ENCODE results near the gene GNPTAB.

GNPTAB gene

GRCh38 chr12:101830367-101831325 is at the start of gene GNPTAB:
GNPTAB (minus strand) TSS chr12:101830959; CDS start chr12:101830675, 284 bp downstream.
- POLR2A ChIA-PET (ENCODE audit: low non-redundant PET), result interaction anchor here (0.6 kb wide), 1 partner anchor 36 kb away, joined by 3 read pairs; no protein-coding TSS in a partner anchor

GRCh38 chr12:101878243-101878821 is 47.6 kb upstream of the GNPTAB start:
- no peak for TF ChIP-seq CTCF (conservative IDR thresholded peaks at IDR 0.05; ENCODE audit: low read depth)
- CTCF ChIA-PET, result interaction anchor here (0.6 kb wide), 1 partner anchor 354 kb away, joined by 4 read pairs; no protein-coding TSS in a partner anchor
- POLR2A ChIA-PET (ENCODE audit: low non-redundant PET), result no interaction called here
- H3K27ac ChIP-seq, result peak overlapping the region; percentile 90
- no peak for DNase-seq (ENCODE audit: low spot score)

More at GRCh38 chr12:101830367-101831325, at the start of gene GNPTAB:
- DNase-seq (ENCODE audit: low spot score), result peak; percentile 99
- H3K27ac ChIP-seq, result peak within 1 kb of the TSS; percentile 70
- peak; percentile 96 for TF ChIP-seq CTCF (conservative IDR thresholded peaks at IDR 0.05; ENCODE audit: low read depth)
- CTCF ChIA-PET, result interaction anchor here (0.6 to 1.7 kb wide), 12 partner anchors 10 to 812 kb away, joined by 3 to 10 read pairs (median 3); no protein-coding TSS in a partner anchor

GRCh38 chr12:101877806-101878242 is 47.1 kb upstream of the GNPTAB start:
- TF ChIP-seq CTCF (conservative IDR thresholded peaks at IDR 0.05; ENCODE audit: low read depth), result no peak
- POLR2A ChIA-PET (ENCODE audit: low non-redundant PET), result interaction anchor here (0.6 to 0.7 kb wide), 2 partner anchors 25 to 1541 kb away, joined by 3 to 4 read pairs; no protein-coding TSS in a partner anchor
- CTCF ChIA-PET, result interaction anchor here (0.6 kb wide), 1 partner anchor 355 kb away, joined by 4 read pairs; no protein-coding TSS in a partner anchor
- peak overlapping the region; percentile 90 for H3K27ac ChIP-seq
- DNase-seq (ENCODE audit: low spot score), result peak; percentile 26

- CTCF ChIA-PET, result no interaction called here
- TF ChIP-seq CTCF (conservative IDR thresholded peaks at IDR 0.05; ENCODE audit: low read depth), result no peak; the same call in 1 of the 2 replicates
- H3K27ac ChIP-seq, result peak within 1 kb of the TSS; percentile 90
- POLR2A ChIA-PET (ENCODE audit: low non-redundant PET), result interaction anchor here (0.6 to 0.7 kb wide), 2 partner anchors 24 to 1541 kb away, joined by 3 to 4 read pairs; no protein-coding TSS in a partner anchor
- DNase-seq (ENCODE audit: low spot score), result peak; percentile 84
Measured at GRCh38 chr12:101876861-101877805, 46.4 kb upstream of the GNPTAB start, which contains the start of gene DRAM1. DRAM1 (plus strand) TSS chr12:101877580; CDS start chr12:101877790, 210 bp downstream.

GRCh38 chr12:101876322-101876860 is 45.6 kb upstream of the GNPTAB start:
- no peak for TF ChIP-seq CTCF (conservative IDR thresholded peaks at IDR 0.05; ENCODE audit: low read depth)
- peak overlapping the region; percentile 90 for H3K27ac ChIP-seq
- ChIA-PET POLR2A (ENCODE audit: low non-redundant PET) (interaction anchor here (0.6 kb wide), 1 partner anchor 26 kb away, joined by 4 read pairs; no protein-coding TSS in a partner anchor), CTCF (no interaction called here)
- DNase-seq (ENCODE audit: low spot score), result no peak
